ENCODE results near the gene TP53.

Gene TP53

DNA sequence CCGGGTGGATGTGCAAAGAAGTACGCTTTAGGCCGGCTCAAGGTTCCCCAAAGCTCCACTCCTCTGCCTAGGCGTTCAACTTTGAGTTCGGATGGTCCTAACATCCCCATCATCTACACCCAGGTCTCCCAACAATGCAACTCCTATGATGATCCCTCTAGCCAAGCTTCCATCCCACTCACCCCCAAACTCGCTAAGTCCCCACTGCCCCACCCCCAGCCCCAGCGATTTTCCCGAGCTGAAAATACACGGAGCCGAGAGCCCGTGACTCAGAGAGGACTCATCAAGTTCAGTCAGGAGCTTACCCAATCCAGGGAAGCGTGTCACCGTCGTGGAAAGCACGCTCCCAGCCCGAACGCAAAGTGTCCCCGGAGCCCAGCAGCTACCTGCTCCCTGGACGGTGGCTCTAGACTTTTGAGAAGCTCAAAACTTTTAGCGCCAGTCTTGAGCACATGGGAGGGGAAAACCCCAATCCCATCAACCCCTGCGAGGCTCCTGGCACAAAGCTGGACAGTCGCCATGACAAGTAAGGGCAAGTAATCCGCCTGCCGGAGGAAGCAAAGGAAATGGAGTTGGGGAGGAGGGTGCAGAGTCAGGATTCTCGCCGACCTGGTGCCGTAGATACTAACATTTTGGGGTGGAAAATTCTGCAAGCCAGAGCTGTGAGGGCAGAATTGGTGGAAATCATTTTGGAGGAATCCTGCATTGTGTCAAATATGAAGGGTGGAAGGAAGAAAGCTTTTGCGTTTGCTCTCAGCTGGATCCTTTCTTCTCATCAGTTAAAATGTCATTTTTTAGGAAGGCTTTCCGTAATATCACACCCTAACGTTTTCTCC lies at the start of gene TP53:
TSS of gene TP53 (minus strand) at position 419 of the 836 bp plus-strand sequence. CDS start 10,896 bp downstream, outside the sequence.
- Histone ChIP-seq H3K27ac (ENCODE audit: extremely low read depth, low read depth, low read length) (peak within 1 kb of the TSS; percentile 96), H3K4me1 (ENCODE audit: control insufficient read depth, insufficient read depth, low read length) (peaks cover 13% of the 10 kb centered on the region), H3K4me3 (ENCODE audit: low read depth, low read length) (peak within 1 kb of the TSS; percentile 93), H3K9me3 (ENCODE audit: control insufficient read depth, insufficient read depth, low read depth, low read length) (no peaks in the 10 kb centered on the region), H3K36me3 (ENCODE audit: control insufficient read depth in 2 of 2, insufficient read depth in 1 of 2, low read length in 2 of 2) (peaks cover 18% of the 10 kb centered on the region in 2 experiments; a peak in 2 of 3 replicates)
- ChIA-PET CTCF (interaction anchor here (0.6 to 9.3 kb wide), 59 partner anchors 8 to 647 kb away, joined by 3 to 207 read pairs (median 5); partner anchors contain the start of genes ATP1B2, CD68, DNAH2 and EFNB3), POLR2A (interaction anchor here (0.6 to 6.2 kb wide), 62 partner anchors 10 to 641 kb away, joined by 3 to 215 read pairs (median 6); partner anchors contain the start of genes ATP1B2, CD68, DNAH2 and EFNB3)
- no peak for TF ChIP-seq ZNF202 (tag by site-specific recombination; IDR thresholded peaks at IDR 0.05; ENCODE audit: borderline replicate concordance)
- TF ChIP-seq ZNF394 (tag by site-specific recombination; IDR thresholded peaks at IDR 0.05; ENCODE audit: borderline replicate concordance): peak; percentile 54; the same call in 1 of the 2 replicates
- peak; percentile 80 for TF ChIP-seq ZNF341 (tag by site-specific recombination; IDR thresholded peaks at IDR 0.05; ENCODE audit: low read depth)
- TF ChIP-seq ZNF292 (tag by site-specific recombination; IDR thresholded peaks at IDR 0.05; ENCODE audit: borderline replicate concordance, low read depth): no peak
- TF ChIP-seq ZNF423 (tag by site-specific recombination; IDR thresholded peaks at IDR 0.05): no peak
- no peak for TF ChIP-seq ZBTB7A (tag by site-specific recombination; IDR thresholded peaks at IDR 0.05; ENCODE audit: low read depth)
- TF ChIP-seq YY1 (tag by site-specific recombination; IDR thresholded peaks at IDR 0.05): peak; percentile 98
- TF ChIP-seq, protein P1, sequence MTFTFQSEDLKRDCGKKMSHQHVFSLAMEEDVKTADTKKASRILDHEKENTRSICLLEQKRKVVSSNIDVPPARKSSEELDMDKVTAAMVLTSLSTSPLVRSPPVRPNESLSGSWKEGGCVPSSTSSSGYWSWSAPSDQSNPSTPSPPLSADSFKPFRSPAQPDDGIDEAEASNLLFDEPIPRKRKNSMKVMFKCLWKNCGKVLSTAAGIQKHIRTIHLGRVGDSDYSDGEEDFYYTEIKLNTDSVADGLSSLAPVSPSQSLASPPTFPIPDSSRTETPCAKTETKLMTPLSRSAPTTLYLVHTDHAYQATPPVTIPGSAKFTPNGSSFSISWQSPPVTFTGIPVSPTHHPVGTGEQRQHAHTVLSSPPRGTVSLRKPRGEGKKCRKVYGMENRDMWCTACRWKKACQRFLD (tag by site-specific recombination; IDR thresholded peaks at IDR 0.05): no peak
- TF ChIP-seq PRDM10 (tag by site-specific recombination; IDR thresholded peaks at IDR 0.05): peak; percentile 75
- TF ChIP-seq ZBTB8A (tag by site-specific recombination; IDR thresholded peaks at IDR 0.05): no peak; the same call in 1 of the 2 replicates
- no peak for TF ChIP-seq ZBTB1 (tag by site-specific recombination; IDR thresholded peaks at IDR 0.05)
- peak; percentile 66; the same call in 1 of the 2 replicates for TF ChIP-seq ZNF146 (tag by site-specific recombination; IDR thresholded peaks at IDR 0.05)
- no peak for TF ChIP-seq ZNF530 (tag by site-specific recombination; IDR thresholded peaks at IDR 0.05; ENCODE audit: low read depth)
- TF ChIP-seq, protein P2, sequence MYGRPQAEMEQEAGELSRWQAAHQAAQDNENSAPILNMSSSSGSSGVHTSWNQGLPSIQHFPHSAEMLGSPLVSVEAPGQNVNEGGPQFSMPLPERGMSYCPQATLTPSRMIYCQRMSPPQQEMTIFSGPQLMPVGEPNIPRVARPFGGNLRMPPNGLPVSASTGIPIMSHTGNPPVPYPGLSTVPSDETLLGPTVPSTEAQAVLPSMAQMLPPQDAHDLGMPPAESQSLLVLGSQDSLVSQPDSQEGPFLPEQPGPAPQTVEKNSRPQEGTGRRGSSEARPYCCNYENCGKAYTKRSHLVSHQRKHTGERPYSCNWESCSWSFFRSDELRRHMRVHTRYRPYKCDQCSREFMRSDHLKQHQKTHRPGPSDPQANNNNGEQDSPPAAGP (tag by site-specific recombination; IDR thresholded peaks at IDR 0.05): no peak
- no peak for TF ChIP-seq ZNF596 (tag by site-specific recombination; IDR thresholded peaks at IDR 0.05)
- TF ChIP-seq ZFP41 (tag by site-specific recombination; IDR thresholded peaks at IDR 0.05; ENCODE audit: borderline replicate concordance): no peak
- TF ChIP-seq, protein P3, sequence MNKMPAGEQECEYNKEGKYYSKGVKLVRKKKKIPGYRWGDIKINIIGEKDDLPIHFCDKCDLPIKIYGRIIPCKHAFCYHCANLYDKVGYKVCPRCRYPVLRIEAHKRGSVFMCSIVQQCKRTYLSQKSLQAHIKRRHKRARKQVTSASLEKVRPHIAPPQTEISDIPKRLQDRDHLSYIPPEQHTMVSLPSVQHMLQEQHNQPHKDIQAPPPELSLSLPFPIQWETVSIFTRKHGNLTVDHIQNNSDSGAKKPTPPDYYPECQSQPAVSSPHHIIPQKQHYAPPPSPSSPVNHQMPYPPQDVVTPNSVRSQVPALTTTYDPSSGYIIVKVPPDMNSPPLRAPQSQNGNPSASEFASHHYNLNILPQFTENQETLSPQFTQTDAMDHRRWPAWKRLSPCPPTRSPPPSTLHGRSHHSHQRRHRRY (tag by site-specific recombination; IDR thresholded peaks at IDR 0.05): no peak
- peak; percentile 62 for TF ChIP-seq ZNF639 (tag by site-specific recombination; IDR thresholded peaks at IDR 0.05)
- no peak for TF ChIP-seq ZNF362 (tag by site-specific recombination; IDR thresholded peaks at IDR 0.05)
- no peak for TF ChIP-seq ZNF544 (tag by site-specific recombination; IDR thresholded peaks at IDR 0.05)
- TF ChIP-seq OSR2 (tag by site-specific recombination; IDR thresholded peaks at IDR 0.05): peak; percentile 74
- TF ChIP-seq ZNF19 (tag by site-specific recombination; IDR thresholded peaks at IDR 0.05; ENCODE audit: low read depth): no peak
- TF ChIP-seq ZNF133 (tag by site-specific recombination; IDR thresholded peaks at IDR 0.05): no peak
- TF ChIP-seq, protein P4, sequence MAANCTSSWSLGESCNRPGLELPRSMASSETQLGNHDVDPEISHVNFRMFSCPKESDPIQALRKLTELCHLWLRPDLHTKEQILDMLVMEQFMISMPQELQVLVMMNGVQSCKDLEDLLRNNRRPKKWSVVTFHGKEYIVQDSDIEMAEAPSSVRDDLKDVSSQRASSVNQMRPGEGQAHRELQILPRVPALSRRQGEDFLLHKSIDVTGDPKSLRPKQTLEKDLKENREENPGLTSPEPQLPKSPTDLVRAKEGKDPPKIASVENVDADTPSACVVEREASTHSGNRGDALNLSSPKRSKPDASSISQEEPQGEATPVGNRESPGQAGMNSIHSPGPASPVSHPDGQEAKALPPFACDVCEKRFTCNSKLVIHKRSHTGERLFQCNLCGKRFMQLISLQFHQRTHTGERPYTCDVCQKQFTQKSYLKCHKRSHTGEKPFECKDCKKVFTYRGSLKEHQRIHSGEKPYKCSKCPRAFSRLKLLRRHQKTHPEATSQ (tag by site-specific recombination; IDR thresholded peaks at IDR 0.05): no peak
- no peak for TF ChIP-seq ZNF571 (tag by site-specific recombination; IDR thresholded peaks at IDR 0.05)
- TF ChIP-seq ZNF624 (tag by site-specific recombination; IDR thresholded peaks at IDR 0.05): no peak
